ENCODE measurements around the gene MAP4K4. TPM values are rescaled to one million over a fixed set of nuclear protein-coding genes. Genes with fewer than 3 reads are reported as not detected.

The MAP4K4 gene
- total RNA-seq, 2 experiments from 2014 or later: 92.8 to 94.0 TPM

- Mint-ChIP-seq H3K27ac (no peak overlapping the region), H3K27me3 (no peaks in the 10 kb centered on the region), H3K4me3 (no peak overlapping the region), H3K4me1 (ENCODE audit: low read depth) (no peaks in the 10 kb centered on the region), H3K9me3 (peaks cover under 1% of the 10 kb centered on the region), H3K36me3 (ENCODE audit: low read depth) (no peaks in the 10 kb centered on the region)
- Histone ChIP-seq H3K27ac (ENCODE audit: low read depth in 1 of 2, low read length in 2 of 2) (no peak overlapping the region), H3K9me3 (ENCODE audit: control insufficient read depth in 1 of 2, insufficient read depth in 1 of 2, low read length in 2 of 2) (peaks cover 0 to 4% of the 10 kb centered on the region in 2 experiments), H3K4me1 (ENCODE audit: insufficient read depth, low read length) (no peaks in the 10 kb centered on the region), H3K27me3 (ENCODE audit: control insufficient read depth in 1 of 2, insufficient read depth in 2 of 2, low read length in 2 of 2) (no peaks in the 10 kb centered on the region), H3K4me3 (ENCODE audit: low read length) (no peak overlapping the region), H3K36me3 (ENCODE audit: insufficient read depth, low read length) (no peaks in the 10 kb centered on the region)
- ATAC-seq (ENCODE audit: poor library complexity) (no peak), DNase-seq (no peak)
- intact Hi-C loops (cut with DNase I, micrococcal nuclease): no loop called here
- TF ChIP-seq, protein P1, sequence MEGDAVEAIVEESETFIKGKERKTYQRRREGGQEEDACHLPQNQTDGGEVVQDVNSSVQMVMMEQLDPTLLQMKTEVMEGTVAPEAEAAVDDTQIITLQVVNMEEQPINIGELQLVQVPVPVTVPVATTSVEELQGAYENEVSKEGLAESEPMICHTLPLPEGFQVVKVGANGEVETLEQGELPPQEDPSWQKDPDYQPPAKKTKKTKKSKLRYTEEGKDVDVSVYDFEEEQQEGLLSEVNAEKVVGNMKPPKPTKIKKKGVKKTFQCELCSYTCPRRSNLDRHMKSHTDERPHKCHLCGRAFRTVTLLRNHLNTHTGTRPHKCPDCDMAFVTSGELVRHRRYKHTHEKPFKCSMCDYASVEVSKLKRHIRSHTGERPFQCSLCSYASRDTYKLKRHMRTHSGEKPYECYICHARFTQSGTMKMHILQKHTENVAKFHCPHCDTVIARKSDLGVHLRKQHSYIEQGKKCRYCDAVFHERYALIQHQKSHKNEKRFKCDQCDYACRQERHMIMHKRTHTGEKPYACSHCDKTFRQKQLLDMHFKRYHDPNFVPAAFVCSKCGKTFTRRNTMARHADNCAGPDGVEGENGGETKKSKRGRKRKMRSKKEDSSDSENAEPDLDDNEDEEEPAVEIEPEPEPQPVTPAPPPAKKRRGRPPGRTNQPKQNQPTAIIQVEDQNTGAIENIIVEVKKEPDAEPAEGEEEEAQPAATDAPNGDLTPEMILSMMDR (IDR thresholded peaks at IDR 0.05): no peak
- ChIA-PET CTCF (no interaction called here), POLR2A (no interaction called here)
Observed at GRCh38 chr2:101942851-101943250, 245.3 kb downstream of the MAP4K4 start.

Other genes with a start within 250 kb of the MAP4K4 start
- 1 to 10 TPM in 1 of 2 experiments, under 1 TPM in 1; 0.67 to 1.1 TPM for gene RFX8, start 222.6 kb upstream of the MAP4K4 start, total RNA-seq

Measured in CD4-positive, alpha-beta T cell (primary cell).